GM19025 (cell line): ENCODE measurements around the gene GCNT2.
"Not testable (repeated sequence)": the region's sequence is repeated elsewhere in the genome, so short reads cannot be mapped to it uniquely, and the experiment has no call there.

ENCODE experiments used
- ATAC-seq: cut with Tn5 transposase; IDR thresholded peaks from one replicate; pipeline ENCODE4 v1.9.1; 2021; ENCODE audit warnings: mild to moderate bottlenecking, low read depth, moderate library complexity; ENCODE audit not compliant: unreplicated experiment

GCNT2 gene

GRCh38 chr6:10644225-10644624 lies 123.1 kb downstream of the GCNT2 start:
- no peak for ATAC-seq

DNA sequence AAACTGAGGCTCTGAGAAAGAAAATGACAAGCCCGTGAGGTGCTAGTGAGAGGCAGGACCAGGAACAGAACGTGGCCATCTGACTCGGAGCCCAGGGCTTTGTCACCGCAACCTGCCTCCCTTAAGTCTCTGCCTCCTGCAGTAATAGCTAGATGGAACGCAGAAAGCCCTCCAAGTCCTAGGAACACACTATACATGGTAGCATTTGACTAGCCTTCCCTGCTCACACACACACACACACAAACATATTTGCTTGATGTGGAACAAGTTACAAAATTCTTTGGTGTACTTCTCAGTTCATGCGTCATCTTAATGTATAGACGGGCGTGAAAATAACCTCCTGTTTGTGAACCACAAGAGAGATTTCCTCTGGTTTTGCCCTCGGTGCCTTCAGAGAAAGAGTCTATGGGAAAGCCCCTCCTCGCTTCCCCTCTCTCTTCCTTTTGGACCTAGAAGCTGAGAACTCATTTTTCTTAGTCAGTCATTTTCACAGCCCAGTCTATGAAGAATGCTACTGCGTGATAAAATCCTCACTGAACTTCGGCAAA lies 134.4 kb downstream of the GCNT2 start:
- no peak for ATAC-seq

DNA sequence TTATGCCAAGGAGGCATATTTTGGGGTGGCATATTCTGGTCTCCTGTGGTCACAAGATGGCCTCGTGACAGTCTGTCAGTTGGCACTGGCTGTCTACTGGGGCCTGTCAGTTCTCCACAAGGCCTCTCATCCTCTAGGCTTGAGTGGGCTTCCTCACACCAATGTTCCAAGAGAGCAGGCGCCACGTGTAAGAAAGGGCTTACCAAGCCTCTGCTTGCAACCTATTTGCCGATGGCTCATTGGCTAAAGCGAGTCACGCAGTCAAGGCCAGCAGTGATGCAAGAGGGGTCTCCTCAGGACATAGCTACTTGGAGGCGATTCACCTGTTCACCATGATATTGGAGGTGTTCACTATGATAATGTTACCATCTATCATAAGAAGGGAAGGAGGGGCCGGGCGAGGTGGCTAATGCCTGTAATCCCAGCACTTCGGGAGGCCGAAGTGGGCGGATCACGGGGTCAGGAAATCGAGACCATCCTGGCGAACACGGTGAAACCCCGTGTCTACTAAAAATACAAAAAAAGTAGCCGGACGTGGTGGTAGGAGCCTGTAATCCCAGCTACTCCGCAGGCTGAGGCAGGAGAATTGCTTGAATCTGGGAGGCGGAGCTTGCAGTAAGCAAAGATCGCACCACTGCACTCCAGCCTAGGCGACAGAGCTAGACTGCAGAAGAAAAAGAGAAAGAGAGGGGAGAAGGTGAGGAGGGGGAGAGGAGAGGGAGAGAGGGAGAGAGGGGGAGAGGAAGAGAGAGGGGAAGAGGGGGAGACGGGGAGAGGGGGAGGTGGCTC lies 138.0 kb downstream of the GCNT2 start:
- ATAC-seq, result no peak

DNA sequence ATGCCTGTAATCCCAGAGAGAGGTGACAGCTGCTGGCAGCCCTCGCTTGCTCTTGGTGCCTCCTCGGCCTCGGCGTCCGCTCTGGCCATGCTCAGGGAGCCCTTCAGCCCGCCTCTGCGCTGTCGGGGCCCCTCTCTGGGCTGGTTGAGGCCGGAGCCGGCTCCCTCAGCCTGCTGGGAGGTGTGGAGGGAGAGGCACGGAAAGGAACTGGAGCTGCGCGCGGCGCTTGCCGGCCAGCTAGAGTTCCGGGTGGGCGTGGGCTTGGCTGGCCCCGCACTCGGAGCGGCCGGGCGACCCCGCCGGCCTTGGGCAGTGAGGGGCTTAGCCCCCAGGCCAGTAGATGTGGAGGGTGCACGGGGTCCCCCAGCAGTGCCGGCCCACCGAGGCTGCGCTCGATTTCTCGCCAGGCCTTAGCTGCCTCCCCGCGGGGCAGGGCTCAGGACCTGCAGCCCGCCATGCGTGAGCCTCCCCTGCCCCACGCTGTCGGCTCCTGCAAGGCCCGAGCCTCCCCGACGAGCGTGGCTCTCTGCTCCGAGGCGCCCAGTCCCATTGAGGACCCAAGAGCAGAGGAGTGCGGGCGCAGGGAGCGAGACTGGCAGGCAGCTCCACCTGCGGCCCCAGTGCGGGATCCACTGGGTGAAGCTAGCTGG lies 138.7 kb downstream of the GCNT2 start:
- no peak for ATAC-seq

DNA sequence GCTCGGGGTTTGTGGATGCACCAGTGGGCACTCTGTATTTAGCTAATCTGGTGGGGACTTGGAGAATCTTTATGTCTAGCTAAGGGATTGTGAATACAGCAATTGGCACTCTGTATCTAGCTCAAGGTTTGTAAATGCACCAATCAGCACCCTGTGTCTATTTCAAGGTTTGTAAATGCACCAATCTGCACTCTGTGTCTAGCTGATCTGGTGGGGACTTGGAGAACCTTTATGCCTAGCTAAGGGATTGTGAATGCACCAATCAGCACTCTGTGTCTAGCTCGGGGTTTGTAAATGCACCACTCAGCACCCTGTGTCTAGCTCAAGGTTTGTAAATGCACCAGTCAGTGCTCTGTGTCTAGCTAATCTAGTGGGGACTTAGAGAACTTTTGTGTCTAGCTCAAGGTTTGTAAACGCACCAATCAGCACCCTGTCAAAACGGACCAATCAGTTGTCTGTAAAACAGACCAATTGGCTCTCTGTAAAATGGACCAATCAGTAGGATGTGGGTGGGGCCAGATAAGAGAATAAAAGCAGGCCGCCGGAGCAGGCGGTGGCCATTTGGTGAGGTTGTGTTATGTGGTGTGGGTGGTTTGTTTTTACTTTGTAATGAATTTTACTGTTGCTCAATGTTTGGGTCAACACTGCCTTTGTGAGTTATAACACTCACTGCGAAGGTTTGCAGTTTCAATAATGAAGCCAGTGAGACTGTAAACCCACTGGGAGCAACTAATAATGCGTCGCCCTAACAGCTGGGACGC lies 139.5 kb downstream of the GCNT2 start:
- not testable (repeated sequence) for ATAC-seq

DNA sequence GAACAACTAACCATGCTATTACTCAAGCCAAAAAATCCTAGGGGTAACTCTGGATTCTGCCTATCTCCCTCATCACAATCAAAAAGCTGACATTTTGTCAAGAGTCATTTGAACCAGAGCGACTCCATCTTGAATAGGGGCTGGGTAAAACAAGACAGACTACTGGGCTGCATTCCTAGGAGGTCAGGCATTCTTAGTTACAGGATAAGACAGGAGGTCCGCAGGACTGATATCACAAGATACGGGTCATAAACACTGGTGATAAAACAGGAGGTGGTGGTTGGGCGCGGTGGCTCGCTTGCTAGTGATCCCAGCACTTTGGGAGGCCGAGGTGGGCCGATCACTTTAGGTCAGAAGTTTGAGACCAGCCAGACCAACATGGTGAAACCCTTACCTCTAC lies 141.1 kb downstream of the GCNT2 start:
- no peak for ATAC-seq

- no peak for ATAC-seq
Observed at GRCh38 chr6:10662742-10663141, 141.6 kb downstream of the GCNT2 start.

DNA sequence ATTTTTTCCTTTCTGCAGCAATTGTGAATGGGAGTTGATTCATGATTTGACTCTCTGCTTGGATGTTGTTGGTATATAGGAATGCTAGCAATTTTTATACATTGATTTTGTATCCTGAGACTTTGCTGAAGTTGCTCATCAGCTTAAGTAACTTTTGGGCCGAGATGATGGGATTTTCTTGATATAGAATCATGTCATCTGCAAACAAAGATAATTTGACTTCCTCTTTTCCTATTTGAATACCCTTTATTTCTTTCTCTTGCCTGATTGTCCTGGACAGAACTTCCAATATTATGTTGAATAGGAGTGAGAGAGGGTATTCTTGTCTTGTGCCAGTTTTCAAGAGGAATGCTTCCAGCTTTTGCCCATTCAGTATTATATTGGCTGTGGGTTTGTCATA lies 144.4 kb downstream of the GCNT2 start:
- not testable (repeated sequence) for ATAC-seq

DNA sequence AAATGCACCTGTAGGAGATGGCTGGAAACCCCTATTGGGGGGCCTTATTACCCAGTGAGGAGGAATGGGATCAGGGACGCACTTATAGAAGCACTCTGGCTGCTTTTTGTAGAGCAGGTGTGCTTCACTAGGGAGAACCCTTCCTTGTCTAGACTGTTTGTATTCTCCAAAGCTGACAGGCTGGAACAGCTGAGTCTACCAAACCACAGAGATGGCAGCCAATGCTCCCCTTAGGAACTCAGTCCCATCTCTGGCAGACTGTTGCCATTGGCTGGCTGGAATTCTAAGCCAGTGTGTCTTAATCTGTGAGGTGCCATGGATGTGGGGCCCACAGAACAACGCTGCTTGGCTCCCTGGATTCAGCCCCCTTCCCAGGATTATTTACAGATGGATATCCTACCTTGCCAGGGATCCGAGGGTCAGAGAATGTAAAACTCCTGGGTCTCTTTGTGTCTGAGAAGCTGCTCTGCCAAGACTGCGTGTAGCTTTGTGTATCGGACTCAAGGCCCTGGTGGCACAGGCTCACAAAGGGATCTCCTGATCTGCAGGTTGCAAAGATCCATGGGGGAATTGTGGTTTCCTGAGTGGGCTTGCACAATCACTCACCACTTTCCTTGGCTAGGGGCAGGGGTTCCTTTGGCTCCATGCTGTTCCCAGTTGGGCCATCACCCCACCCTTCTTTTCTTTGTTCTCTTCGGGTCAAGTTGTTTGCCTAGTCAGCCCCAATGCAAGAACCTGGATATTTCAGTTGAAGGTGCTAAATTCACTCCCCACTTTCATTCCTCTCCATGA lies 147.2 kb downstream of the GCNT2 start:
- no peak for ATAC-seq

- no peak for ATAC-seq
Observed at GRCh38 chr6:10676403-10676802, 155.3 kb downstream of the GCNT2 start.

GRCh38 chr6:10678456-10678855 lies 157.3 kb downstream of the GCNT2 start:
- no peak for ATAC-seq
